ENCODE measurements around the gene MOV10.
A peak's percentile ranks its signal among the peaks of the same experiment; 100 is the strongest.

The MOV10 gene

DNA sequence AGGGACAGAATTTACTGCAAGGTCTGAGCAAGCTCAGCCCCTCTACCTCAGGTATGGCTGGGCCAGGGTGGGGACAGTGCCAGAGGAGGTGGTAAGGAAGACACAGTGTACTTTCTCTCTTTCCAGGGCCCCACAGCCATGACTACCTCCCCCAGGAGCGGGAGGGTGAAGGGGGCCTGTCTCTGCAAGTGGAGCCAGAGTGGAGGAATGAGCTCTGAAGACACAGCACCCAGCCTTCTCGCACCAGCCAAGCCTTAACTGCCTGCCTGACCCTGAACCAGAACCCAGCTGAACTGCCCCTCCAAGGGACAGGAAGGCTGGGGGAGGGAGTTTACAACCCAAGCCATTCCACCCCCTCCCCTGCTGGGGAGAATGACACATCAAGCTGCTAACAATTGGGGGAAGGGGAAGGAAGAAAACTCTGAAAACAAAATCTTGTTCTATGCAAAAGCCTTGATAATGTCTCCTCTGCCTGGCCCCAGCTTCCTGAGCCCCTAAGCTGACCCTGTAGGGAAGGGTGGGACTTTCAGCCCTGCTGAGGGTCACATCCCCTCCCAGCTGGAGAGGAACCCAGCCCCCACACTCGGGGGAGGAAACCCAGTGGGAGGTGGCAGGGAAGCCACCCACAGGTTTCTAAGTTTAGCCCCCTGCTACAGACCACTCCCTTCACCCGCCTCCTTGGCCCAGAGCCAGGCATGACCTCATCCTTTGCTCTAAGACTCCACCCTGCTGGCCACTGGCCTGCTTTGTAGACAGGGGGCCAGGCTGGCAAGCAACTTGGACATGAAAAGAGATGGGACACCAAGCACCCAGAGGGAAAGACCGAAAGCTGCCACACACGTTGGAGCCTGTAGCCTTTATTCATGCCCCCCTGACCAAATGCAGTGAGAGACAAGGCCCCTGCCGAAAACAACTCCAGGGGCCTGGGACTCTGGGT lies 26.1 kb downstream of the MOV10 start:
- peak; percentile 42 for DNase-seq (ENCODE audit: low read depth)

DNA sequence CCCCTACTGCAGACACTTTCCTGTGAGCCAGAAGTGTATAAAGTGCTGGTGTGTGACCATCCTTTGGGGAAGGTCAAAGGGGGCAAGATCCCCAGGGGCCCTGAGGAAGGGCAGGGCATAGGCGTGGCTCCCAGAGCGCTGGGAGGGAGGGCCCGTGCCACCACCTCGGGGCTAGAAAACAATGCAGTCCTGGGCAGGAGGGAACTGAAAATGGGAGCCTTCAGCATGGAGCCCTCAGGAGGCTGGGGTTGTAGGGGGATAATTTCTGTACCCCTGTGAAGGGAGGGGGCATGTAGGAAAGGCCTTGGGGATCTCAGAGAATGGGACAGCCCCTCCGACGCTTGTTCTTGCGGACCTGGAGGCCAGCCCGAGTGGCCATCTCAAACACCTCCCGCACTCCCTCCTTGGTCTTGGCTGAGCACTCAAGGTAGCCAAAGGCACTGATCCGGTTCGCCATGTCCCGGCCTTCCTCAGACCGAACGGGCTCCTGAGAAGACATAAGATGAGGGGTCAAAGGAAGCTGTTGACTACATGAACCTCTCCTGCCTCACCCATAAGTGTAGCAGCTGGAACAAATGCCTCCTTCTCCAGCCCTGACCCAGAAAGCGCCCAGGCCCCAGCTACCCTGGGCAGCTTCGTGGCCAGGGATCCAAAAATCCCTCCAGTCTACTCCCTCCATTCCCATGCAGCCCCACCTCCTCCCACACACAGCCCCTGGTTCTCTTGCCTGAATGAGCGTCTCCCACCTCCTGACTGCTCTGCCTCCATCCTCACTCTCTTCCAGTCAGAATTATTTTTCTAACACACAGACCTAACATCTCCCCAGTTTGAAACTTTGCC lies 27.0 kb downstream of the MOV10 start:
- DNase-seq (ENCODE audit: low read depth) = no peak

DNA sequence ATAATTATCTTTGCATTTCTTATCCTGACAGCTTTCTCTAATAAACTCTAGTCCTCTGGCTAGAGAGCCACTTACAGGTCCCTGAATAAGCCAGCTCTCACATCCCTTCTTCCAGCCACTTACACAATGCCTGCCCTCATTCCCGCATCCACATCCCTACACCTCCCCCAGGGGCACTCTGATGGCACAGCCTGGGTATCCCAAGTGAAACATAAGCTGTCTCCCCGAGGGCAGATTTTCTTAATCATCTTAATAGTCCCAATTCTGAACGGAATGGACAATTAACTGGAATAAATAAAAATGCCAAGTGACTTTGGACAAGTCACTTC lies 27.6 kb downstream of the MOV10 start:
- no peak for DNase-seq (ENCODE audit: low read depth)

DNA sequence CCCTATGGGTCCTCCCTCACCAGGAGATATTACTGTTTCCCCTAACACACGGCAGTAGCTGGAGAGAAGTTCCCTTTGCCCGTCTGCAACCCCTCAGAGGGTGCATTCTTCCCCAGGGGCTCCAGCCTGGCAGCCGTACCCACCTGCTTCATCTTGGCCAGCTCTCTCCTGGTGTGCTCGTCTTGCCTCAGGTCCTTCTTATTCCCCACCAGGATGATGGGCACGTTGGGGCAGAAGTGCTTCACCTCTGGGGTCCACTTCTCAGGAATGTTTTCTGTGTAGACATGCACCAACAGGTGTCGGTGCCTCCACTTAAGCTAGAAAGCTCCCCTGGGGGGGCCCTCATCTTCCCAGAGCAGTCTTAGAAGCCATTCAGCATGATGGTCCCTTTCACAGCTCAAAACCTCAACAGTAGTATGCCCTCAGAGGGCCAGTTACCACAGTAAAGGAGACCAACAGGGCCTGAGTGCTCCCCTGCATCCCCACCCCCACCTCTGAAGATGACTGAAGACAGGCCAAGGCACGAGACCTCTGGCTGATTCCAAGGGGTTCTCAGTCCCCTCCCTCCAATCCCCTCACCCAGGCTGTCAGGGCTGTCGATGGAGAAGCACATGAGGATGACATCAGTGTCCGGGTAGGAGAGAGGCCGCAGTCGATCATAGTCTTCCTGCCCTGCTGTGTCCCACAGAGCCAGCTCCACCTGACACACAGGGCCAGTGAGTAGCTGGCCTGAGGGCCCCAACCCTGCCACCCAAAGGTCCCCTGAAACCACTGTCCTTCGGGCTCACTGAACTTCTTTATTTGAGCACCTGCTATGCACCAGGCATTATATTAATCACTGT lies 28.2 kb downstream of the MOV10 start:
- no peak for DNase-seq (ENCODE audit: low read depth)

DNA sequence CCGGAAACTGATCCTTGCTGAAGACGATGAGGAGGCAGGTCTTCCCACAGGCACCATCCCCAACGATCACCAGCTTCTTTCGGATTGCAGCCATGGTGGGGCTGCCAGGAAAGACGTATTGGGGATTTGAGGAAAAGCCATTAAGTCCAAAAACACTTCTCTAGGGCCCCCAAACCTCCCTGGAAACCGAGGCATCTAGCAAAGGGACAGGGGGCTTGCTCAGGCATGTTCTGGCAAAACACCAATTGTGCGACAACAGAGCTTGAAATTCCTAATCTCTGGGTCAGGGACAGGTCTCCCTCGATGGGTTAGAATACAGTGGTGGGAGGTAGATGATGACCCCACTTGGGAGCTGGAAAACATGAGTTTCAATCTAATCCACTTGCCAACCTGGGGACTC lies 29.2 kb downstream of the MOV10 start:
- no peak for DNase-seq (ENCODE audit: low read depth)

DNA sequence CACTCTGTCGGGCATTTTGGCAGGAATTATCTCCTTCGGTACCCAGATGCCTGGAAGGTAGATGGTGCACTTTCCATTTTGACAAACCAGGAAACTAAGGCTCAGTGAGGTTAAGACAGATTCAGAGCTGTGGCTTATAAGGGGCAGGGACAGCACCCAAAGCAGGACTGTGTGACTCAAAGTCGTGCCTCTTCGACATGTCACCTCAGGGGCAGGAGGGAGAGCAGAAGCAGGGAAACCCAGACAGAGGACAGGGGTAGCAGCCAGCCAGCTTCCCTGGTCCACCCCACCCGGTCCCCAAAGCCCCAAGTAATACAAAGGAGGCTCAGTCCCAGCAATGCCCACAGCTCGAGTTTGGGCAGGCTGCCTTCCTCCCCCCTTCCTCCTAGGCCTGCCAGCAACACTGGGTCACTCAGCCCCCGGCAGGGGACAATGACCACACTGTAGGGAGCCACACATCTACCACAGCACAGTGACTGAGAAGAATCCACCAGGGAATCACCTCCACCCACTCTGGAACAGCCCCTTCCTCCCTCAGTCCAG lies 30.0 kb downstream of the MOV10 start:
- DNase-seq (ENCODE audit: low read depth) = no peak

DNA sequence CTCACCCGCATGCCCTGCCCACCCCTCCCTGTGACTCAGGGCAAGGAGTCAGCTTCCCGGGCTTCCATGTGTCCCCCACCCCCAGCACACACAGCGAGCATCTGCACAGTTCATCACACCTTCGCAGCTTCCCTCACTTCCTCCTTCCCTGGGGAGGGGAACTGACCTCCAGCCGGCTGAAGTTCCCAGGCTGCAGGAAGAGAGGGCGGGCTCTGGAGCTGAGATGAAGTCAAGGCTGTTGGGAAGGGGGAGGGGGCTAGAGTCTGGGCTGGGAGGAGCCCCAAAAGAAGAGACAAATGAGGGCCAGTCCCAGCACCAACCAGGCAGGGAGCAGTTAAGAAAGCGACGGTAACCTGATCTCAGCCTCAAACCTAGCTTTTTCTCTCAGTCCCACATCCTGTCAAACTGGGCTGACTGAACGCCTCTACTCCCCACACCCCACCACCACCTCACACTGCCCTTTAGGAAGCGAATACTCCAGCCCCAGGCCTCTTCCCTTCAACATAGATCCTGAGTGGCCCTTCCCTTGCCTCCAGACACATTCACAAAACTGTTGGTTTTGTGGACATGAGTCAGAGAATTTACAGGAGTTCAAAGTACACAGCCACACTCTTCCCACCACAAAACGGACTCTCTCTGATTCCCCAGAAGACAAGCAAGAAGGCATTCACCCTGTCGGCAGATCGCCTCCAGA lies 30.6 kb downstream of the MOV10 start:
- no peak for DNase-seq (ENCODE audit: low read depth)

DNA sequence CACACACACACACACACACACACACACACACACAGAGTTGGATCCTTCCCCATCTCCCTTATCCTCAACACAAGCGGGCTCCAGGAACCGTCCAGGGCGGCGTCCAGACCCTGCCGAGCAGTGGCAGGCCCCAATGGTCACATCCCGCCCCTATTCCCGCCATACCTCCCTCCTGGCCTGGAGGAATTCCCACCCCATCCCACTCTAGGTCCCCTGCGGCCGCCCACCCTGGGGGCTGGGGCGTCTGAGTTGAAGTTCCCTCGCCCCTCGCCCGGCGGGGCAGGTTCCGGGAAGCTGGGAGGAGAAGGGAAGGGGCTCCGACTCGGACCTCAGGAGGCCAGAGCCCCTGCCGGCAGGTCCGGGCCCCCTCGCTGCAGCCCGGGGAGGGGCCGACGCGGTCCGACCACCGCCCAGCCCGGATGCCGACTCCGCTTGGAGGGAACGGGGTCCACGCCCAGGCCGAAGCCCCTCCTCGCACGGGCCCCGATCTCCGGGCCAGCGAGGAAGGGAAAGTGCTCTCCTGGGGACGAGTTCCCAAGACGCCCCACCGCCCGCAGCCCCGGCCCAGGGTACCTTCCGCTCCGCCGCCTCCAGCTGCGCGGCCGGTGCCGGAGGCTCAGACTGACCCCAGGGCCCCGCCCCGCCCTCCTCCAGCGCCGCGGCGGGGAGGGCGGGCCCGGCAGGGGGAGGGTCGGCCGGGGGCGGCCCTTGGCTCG lies 32.2 kb downstream of the MOV10 start, which contains the start of gene RHOC:
TSS of gene RHOC (minus strand) at position 623 of the 716 bp plus-strand sequence. CDS start 3,328 bp downstream, outside the sequence.
- DNase-seq (ENCODE audit: low read depth) = no peak

DNA sequence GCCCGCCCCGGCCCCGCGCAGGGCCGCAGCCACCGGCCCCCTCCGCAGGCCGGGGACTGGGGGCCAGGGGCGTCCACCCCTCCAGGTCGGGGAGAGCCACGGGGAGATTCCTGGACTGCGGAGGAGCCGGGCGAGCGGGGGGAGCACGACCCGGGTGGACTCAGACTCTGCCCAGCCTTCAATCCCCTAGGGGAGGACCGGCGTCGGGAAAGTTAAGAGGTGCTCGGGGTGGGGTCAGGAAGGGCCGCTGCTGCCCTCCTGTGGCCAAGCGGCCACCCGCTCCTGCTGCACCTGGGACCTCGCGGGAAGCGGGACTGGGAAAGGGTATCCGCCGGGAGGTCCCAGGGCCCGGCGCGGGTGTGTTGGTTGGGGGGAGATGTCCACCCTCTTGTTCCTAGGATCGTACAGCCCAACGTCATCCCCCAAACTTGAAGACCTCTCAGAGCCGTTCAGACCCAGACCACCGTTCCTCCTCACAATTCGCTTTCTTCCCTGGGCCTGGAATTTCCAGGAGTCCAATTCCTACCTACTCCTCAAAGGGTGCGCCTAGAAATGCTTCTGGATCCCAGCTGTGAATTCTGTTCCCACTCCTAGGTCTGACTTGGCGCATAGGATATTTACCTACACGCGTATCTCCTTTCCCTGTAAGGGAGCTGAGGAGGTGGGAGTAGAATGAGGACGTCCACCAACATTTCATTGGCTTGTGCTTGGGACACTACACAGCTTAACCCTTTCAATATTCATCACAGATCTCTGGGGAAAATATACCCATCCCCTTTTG lies 33.0 kb downstream of the MOV10 start:
- no peak for DNase-seq (ENCODE audit: low read depth)

DNA sequence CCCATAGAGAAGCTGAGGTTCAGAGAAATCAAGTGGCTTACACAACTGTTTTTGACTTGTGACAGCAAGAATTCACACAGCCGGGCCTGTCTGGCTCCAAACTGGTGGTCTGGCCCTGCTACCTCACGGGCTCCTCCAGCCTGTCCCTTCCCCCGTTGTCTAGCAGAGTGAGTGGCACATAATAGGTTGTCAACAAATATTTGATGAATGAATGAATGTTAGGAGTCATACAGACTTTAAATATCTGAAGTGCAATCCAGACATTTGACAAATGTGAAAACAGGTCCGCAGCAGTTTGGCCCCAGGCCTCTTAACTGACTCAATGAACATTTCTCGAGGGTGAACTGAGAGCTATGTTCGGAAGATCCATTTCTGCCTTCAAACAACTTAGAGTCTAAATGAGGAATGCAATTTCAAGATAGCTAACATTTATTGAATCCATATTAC lies 33.6 kb downstream of the MOV10 start:
- DNase-seq (ENCODE audit: low read depth) = no peak

DNA sequence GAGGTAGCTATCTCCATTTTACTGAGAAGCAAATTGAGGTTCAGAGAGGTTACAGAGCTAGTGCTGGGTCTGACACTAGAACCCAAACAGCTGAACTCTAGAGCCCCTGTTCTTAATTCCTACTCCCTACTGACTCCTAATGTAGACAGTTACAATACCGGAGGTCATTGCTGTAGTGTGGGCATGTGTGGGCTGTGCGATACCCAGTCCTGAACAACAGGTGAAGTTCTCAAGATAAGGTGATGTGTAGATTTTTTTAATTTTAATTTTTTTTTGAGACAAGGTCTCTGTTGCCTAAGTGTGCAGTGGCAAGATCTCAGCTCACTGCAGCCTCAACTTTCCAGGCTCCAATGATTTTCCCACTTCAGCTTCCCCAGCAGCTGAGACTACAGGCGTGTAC lies 34.0 kb downstream of the MOV10 start:
- DNase-seq (ENCODE audit: low read depth) = no peak

DNA sequence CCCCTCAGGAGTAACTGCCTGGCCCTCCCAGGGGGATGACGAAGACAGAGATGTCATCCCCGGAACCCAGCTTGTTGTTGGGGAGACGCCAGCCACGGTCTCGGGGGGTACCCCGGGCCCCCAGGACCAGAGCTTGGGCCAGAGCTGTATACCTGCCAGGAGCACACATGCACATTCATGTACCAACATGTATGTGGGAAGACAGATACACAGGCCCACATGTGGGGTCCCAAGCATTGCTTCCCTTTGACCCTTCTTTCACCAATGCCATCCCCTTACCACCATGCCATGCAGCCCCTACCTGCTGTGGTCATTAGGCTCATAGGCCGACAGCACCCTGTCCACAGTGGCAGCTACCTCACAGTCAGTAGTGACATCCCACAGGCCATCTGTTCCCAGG lies 35.7 kb downstream of the MOV10 start:
- DNase-seq (ENCODE audit: low read depth) = no peak

DNA sequence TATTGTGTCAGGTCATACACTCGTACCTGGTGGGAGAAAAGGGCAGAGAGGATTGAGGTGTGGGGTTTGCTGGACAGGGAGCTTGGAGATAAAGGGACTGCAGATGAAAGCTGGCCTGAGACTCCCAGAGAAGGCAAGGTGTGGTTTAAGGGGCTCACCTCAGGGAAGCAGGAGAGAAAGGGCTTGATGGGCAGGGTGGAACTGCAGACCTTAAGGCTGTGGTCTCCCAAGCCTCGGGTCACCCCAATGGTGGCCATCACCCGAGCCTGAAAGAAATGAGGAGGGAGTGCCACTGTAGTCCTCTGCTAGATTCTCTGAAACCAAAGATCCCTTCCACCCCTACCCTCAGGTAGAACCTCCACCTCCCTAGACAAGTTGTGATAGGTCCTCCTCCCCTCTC lies 36.1 kb downstream of the MOV10 start:
- no peak for DNase-seq (ENCODE audit: low read depth)

DNA sequence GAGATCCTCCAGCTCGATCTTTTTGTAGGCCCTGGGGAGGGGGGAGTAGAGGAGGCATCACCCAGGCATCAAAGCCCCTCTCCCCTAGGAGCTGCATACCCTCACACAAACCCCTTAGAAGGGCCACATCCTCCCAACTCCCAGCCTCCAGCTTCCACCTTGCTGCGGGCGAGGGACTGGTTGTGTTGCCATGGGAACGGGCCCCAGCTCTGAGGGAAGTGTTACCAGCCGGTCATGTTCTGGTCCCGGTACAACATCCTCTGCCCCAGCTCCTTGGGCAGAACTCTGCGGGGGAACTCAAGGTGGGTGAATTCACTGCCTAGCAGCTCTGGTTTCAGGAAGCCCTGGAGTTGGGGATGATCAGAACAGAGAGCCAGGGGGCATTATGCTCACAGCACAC lies 36.6 kb downstream of the MOV10 start:
- DNase-seq (ENCODE audit: low read depth) = no peak

DNA sequence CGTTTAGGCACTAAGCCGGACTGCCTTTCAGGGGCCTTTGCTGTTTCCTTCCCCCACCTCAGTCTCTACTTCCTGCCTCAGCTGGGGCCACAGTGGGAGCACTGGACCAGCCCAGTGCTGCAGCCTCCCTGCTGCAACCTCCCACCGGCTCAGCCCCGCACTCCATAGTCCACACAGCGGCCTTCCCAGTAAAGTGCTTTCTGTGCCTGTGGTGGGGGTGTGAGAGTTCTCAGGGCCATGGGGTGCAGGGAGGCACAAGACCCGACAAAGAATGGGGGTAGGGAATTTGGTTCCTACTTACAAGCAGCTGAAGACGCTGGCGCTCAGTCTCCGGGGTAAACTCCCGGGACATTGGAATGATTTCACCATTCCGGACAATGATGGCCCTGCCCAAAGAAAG lies 37.2 kb downstream of the MOV10 start:
- no peak for DNase-seq (ENCODE audit: low read depth)

DNA sequence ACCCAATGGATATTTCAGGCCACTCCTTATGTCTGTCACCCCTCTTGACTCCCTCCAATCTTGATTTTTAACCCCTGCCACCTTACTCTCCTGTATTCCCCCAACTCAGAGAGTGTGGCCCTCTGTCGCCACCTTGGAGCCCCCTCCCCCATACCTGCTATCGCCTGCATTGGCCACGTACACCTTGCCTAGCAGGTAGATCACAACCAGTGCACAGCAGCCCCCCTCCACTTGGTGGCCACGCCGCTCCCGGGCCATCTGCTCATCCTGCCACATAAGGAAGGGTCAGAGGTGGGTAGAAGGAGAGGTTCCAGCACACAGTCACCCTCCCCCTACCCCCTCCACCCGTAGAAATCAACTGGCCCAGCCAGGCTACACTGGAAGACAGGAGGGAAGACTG lies 37.7 kb downstream of the MOV10 start:
- DNase-seq (ENCODE audit: low read depth) = no peak

DNA sequence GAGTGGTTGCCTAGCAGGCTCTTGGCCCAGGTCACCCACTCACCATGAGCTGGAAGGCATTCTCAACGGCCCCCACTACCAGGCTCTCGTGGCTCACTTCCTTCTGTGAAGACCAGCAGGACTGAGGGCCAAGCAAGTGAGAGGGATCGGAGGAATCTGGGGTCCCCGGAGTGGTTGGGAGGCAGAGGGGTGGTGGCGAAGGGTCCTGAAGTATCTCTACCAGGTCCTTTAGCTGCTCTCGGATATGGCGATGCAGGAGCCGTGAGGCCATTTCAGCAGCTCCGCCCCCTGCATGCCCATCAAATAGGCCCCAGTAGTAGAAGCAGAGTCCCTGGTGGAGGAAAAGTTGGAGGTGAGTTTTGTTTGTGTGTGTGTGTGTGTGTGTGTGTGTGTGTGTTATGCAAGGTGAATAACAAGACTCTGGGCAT lies 38.3 kb downstream of the MOV10 start:
- no peak for DNase-seq (ENCODE audit: low read depth)

DNA sequence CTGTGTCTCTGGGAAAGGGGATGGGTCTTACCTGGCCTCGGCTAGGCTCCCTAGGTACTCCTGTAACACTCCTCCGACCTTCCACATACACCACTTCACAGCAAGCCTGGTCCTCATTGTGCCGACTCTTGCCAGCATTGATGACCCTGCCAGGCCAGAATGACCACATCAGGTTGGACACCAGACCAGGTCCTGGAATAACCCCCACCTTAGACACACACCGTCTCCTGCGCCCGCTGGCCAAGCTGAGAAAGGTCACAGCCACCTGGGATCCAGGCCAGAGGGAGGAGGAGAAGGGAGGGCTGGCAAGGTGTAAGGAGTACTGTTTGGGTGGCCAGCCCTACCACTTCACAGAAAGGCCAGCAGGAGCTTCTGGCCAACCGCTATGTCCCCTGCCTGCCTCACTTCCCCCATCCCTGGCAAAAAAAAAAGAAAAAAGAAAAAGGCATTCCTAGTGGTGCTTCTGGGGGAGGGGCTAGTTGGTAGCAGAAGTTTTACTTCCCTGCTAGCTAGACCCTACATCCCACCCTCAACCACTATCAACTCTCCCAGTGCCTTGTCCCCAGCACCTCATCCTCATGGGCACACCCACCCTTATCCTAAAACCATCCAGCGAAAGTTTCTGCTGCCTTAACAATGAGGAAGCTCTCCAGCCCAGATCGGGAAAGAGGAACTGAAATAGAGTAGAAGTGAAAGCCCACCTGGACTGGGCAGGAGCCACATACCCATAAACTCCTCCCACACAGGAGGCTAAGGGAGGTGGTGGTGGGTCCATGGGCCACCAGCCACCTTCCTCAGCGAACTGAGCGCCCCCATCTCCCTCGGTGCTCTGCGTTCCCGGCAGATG lies 39.2 kb downstream of the MOV10 start:
- DNase-seq (ENCODE audit: low read depth) = no peak
